HG02798 (cell line): ENCODE measurements around the gene TMPRSS2.

Experiments used
- ATAC-seq: cut with Tn5 transposase; IDR thresholded peaks from one replicate; pipeline ENCODE4 v1.9.1; 2021; ENCODE audit warnings: mild to moderate bottlenecking; ENCODE audit not compliant: unreplicated experiment, poor library complexity

Gene TMPRSS2

GRCh38 chr21:41458121-41458520 is 49.8 kb downstream of the TMPRSS2 start:
- no peak for ATAC-seq

- ATAC-seq = no peak
Measured at GRCh38 chr21:41453761-41454160, 54.2 kb downstream of the TMPRSS2 start.

DNA sequence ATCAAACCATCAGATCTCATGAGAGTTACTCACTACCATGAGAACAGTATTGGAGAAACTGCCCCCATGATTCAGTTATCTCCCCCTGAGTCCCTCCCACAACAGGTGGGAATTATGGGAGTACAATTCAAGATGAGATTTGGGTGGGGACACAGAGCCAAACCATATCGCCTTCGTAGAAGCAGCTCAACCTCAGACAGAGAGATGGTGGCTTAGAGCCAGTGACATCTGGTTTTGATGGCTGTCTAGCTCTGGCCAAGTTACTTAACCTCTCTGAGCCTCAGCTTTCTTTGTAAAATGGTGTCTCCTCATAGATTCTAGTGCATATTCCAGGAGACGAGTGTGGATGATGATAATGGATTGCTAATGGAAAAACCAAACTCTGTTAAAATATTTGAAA is 54.8 kb downstream of the TMPRSS2 start:
- ATAC-seq = no peak

DNA sequence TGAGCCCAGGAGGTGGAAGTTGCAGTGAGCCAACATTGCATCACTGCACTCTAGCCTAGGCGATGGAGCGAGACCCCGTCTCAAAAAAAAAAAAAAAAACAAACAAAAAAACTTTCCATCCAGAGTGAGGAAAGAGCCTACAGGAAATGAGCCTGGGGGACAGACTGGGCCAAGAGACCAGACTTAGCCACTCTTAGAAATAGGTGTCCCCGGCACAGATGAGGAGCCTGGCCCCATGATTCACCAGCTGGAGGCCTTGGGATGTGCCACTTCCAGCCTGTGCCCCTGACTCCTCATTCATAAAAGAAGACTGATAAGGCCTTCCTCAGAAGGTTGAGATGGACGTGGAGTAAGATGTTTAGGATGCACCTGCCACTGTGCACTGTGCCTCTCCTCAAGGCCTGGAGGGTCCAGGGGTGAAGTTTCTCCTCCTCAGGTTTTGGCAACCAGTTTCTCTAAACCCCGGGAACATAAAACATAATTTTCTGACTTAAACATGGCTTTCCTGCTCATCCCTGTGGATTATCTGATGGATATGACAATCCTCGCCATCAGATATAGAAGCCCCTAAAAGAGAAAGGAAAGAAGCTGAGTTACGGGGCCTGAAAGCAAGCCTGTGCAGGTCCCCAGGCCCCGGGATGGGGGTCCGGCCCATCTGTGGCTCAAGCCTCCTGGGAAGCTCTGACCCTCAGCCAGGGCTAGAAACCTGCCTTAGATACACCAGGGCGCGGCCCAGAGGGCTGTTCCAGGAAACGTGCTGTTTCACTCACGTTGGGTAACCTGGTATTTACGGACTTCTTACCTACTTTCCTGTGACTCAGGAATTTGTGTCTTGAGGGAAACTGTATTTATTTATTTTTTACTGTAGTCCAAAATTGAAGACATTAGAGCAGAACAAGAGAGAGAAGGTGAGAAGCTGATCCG is 55.9 kb downstream of the TMPRSS2 start:
- ATAC-seq = no peak

DNA sequence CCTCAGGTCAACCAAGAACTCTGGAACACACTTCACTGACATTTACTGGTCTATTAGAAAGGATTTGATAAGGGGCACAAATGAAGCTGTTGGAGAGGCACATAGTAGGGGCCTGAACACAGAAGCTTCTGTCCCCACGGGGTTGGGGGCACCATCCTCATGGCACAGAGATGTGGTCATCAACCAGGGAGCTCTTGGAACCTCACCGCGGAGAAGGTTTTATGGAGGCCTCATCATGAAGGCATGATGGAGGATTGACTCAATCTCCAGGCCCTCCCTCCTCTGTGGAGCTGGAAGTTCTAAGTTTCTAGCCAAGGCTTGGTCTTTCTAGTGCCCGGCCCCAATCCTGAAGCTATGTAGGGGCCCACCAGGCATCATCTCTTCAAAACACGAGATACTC is 58.3 kb downstream of the TMPRSS2 start:
- no peak for ATAC-seq

DNA sequence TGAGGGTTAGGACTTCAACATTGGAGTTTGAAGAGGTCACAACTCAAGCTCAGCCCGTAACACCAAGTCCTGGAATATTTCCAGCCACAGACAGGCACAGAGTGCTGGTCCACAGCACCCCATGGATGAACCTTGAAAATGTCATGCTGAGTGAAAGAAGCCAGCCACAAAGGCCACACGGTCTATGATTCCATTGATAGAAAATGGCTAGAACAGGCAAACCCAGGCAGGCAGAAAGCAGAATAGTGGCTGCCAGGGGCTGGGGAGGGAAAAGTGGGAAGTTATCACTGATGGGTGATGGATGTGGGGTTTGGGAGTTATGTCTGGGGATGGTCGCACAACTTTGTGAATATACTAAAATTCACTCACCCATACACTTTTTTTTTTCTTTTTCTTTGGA is 60.6 kb downstream of the TMPRSS2 start:
- no peak for ATAC-seq

DNA sequence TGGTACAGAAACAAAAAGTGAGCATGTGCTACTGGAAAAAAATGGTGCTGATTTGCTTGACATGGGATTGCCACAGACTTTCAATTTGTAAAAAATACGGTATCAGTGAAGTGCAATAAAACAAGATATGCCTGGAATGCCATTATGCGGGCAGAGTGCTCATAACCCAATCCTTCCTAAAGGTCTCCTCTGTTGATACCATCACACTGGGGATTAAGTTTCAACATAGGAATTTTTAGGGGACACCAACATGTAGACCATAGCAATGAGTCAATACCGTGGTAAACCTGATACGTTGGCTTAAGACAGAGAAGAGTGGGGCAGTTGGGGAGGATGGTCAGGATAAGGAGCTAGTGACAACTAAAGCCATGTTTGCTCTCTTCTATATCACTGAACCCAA is 61.4 kb downstream of the TMPRSS2 start:
- ATAC-seq = no peak

- no peak for ATAC-seq
Measured at GRCh38 chr21:41445465-41445862, 62.5 kb downstream of the TMPRSS2 start.

GRCh38 chr21:41444703-41445464 is 63.1 kb downstream of the TMPRSS2 start:
- ATAC-seq = no peak

DNA sequence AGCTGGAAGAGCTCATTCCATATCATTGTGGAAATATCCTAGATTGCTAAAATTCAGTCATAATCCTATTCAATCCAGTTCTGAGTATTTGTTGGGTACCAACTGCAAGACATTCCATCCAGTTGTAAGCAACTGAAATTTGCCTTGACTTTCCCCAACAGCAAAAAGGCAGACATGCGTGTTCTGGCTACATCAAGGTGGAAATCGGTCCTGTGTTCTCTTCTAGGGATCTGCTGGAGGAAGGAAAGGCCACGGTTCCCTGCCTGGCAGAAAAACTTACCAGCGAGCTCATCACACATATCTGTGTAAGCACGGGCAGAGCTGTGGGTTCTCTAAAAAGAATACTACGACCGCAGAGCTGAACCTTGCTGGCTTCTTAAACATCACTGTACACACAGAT is 64.4 kb downstream of the TMPRSS2 start:
- ATAC-seq = no peak

- ATAC-seq = no peak
Measured at GRCh38 chr21:41442481-41443186, 65.3 kb downstream of the TMPRSS2 start.

GRCh38 chr21:41441546-41441945 is 66.4 kb downstream of the TMPRSS2 start:
- ATAC-seq = no peak

GRCh38 chr21:41439248-41439647 is 68.7 kb downstream of the TMPRSS2 start:
- no peak for ATAC-seq

DNA sequence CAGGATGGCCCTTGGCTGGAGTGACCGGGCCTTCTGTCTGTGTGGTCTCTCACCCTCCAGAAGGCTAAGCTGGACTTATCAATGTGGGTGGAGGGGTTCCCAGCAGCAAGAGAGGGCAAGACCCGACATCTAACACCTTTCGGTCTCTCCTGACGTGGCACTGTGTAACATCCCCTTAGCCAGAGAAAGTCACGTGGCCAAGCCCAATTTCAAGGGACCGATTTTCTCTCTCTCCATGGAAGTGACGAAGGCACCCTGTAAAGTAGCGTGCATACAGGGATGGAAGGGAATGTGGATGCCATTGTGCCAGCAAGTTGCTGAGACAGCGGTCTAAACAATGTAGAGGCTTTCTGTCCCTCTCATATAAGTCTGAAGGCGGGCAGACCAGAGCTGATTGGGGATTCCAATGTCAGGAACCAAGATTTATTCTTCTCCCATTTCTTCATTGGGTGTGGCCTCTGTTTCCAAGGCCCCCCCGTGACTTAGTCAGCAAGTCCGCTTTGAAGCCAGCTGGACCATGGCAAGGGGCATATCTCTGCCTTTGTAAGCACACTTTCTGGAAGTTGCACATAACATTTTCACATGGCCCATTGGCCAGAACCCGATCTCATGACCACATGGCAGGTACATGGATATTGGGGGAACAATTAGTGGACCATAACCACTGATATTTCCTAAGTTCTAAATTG is 69.4 kb downstream of the TMPRSS2 start:
- no peak for ATAC-seq

DNA sequence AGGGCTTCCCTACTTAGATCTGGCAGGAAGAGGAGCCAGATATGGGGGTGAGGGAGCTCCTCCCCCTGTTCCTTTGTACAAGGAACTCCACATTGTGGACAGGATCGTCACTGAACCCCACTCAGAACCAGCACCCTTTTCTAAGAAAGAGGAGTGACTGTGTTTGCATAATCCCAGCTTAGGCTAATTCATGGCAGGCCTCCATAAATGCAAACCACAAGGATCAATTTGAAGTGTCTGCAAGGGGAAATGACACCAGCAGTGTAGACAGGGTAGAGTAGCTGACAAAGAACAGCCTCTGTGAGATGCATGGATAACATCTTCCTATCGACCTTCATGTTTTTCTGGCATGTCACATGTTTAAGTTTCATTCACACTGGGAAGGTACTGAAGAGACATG is 70.2 kb downstream of the TMPRSS2 start:
- no peak for ATAC-seq

DNA sequence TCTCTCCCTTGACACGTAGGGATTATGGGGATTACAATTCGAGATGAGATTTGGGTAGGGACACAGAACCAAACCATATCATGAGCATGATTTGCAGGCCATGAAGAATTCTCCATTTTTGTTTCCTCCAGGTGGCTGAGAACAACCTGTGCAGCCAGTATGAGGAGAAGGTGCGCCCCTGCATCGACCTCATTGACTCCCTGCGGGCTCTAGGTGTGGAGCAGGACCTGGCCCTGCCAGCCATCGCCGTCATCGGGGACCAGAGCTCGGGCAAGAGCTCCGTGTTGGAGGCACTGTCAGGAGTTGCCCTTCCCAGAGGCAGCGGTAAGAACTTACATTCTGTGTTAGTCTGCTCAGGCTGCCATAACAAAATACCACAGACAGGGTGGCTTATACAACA is 72.3 kb downstream of the TMPRSS2 start:
- no peak for ATAC-seq

GRCh38 chr21:41433566-41433965 is 74.4 kb downstream of the TMPRSS2 start:
- ATAC-seq = no peak

DNA sequence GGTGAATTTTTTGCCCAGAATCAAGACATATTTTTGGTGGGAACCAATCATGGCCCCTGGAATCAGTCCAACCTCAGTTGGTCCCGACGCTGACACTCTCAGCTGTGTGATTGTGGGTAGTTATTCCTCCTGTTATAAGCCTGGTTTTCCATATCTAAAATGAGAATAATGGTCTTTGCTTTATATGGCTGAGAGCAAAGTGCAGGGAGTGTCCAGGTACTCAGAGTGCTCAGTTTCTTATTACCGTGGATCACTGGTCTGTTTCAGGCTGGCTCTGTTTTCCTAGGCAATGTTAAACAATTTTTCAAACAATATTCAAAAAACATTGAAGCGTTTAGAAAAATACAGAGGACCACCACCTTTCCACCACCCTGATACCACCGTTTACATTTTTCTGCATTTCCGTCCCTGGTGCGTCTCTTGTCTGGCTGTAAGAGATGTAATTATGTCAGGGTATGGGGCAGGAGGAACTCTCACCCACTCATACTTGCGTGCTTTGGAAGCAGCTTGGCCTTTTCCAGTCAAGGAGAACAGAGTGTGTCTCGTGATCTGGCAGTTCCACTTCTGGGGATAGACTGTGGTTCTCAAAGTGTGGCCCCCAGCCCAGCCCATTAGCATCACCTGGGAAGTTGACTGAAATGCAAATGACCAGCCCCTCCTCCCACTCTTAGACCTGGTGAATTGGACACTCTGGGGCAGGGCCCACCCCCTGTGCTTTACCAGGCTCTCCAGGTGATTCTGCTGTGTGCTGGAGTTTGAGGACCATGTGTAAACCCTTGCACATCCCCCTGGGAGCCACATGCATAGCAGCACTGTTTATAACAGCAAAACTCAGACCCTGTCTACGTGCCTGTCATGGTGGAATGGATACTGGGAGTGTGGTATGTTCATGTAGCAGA is 75.1 kb downstream of the TMPRSS2 start:
- no peak for ATAC-seq

GRCh38 chr21:41431788-41432548 is 76.0 kb downstream of the TMPRSS2 start:
- ATAC-seq = peak; percentile 74
